ENCODE measurements around the gene SLC15A1.

The SLC15A1 gene

DNA sequence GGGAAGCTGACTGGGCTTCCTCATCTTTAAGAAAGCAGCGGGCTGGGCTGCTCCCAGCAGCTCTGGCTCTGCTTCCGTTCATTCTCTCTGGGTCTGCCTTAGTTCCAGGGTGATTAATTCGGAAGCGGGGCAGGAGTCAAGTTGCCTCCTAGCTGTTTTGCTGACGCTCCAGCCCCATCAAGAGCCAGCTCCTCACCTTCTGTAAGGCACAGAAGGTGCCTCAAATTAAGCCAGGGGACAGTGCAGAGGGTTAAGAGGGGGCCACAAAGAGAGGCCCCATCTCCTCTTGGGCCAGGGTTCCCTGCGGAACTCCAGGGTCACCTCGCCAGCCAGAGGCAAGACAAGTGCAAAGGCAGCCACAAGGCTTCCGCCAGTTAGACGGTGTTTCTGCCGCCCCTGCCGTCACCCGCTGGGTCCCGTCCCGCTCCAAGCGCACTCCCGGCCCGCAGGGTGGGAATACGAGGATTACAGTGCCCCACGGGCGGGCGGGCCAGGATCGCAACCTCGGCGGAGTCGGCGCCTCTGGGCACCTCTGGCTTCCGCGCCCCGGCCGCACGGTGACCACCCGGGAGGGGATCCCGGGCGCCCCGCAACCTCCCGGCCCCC, 508 bp downstream of the SLC15A1 start:
- DNase-seq (ENCODE audit: low read depth in 2 of 2): no peak

DNA sequence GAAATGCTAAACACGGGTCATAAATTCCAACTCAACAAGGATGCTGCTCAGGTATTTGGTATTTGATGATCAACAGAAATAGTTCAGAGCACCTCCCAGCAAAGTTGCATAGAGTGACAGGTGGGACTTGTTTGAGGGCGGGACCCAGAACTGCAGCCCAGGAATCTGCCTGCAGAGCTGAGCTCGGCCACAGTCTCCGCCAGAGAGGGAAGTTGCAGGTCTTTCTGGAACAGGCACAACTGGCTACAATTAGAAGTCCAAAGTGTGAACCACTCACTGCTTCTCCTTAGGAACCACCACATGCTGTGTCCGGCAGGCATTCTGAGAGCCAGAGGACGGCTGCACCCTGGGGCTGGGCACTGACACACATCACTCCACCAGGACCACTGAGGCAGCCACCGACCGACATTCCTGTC, 1.1 kb downstream of the SLC15A1 start:
- no peak for DNase-seq (ENCODE audit: low read depth in 2 of 2)

DNA sequence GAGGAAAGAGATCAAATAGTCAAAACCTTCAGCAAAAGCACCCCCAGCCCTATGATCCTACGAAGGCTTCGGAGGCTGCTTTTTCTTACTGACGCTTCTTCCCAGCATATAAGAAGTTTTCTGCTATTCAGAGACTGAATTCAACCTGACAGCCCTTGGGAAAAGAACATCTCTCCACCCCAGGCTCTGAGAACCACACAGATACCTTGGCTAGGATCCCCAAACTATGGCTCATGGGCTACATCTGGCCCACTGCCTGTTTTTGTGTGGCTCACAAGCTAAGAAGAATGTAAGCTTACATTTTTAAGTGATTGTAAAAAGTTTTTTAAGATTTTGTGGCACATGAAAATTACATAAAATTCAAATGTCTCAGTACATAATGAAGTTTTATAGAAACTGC, 3.0 kb downstream of the SLC15A1 start:
- peak in 1 of 2 experiments; percentile 33 for DNase-seq (ENCODE audit: low read depth in 2 of 2)

DNA sequence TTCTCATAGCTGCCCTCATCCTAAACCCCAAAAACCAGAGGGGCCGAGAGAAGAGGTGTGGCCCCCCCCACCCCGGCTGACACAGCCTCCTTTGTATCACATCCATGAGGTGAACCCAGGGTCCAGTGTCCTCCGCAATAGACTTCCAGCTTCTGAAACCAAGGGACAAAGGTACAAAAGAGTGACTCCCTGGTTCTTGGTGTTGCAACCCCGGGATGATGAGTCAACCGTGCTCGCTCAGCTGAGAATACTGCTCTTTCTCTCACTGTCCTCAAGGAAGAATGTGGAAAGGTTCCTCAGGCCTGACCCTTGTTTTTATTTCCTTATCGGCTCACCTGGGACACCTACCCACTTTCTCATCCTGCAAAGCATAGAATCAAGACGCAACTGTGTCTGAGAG, 5.5 kb downstream of the SLC15A1 start:
- no peak for DNase-seq (ENCODE audit: low read depth in 2 of 2)

DNA sequence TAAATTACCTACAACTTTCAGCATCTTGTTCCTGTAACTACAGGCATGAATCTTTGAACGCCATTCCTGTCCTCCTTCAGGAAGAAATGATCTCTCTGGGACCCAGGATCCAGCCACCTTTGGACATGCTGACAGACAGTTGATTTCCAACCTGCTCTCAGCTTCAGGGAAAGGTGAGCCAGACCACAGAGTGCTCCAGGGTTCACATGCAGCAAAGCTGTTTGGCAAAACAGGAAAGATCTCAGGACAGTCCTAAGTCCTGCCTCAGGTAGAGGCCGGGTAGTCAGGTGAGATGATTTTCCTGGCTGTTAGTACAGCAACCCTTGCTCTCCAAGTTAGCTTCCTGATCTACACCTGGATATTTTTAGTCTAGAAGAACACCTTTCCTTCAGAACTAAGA, 9.1 kb downstream of the SLC15A1 start:
- DNase-seq (ENCODE audit: low read depth in 2 of 2): no peak

DNA sequence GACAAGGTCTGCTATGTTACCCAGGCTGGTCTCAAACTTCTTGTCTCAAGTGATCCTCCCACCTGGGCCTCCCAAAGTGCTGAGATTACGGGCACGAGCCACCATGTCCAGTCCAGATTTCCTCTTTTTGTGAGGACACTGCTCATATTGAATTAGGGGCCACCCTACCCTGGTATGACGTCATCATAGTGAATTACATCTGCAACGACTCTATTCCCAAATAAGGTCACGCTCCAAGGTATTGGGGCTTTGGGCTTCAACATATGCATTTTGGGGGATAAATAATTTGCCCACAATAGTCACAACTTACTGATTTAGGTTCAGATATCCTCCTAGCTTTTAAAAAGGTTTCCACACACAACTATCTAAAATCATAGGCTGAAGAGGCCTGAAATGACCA, 9.5 kb downstream of the SLC15A1 start:
- DNase-seq (ENCODE audit: low read depth in 2 of 2): no peak

DNA sequence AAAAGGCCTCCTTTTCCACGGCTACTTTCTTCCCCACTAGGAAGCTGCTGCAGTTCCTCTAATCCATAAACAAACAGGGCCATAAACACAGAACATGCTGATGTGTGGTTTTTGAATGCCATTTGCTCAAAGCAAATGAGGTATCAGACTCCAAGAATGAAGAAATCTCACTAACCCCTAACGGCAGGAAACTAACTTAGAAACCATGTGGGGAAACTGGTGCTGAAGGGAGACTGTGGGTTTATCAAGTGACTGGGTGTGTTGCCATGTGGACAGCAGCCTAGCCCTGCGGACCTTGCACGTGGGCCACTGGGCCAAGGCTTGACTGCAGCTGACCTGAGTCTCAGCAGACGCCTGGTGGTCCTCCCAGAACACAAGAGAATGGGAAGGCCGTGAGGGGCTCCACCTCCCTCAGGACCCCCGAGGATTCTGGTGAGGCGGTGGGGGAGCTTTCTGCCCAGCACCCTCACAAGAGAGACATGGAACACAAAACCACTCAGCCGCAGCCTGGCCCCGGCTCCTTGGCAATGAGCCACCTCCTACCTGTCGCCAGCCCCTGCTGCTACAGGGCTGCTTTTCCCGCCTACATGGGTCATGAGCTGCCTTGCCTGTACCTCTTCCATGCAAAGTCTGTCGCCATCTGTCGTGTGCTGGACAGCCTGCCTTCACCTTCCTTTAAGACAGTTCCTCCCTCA, 10.6 kb downstream of the SLC15A1 start:
- DNase-seq (ENCODE audit: low read depth in 2 of 2): no peak

DNA sequence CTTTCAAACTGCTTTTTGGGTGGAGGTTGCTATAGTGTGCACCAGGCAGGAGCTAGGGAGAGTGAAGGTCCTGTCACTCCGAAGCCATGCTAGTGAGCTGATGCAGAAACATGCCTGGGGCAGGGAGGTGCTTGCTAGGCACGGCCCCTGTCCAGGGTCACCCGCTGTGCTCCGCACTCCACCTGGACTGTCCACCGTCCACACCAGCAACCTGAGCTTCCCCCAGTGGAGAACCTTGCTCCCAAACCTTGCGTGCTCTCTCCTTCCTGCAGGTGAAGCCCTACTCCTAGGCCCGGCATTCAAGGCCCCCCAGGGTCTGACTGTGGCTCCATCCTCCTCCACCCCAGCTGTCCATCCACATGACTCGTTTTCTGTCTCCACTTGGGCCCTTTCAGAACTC, 12.3 kb downstream of the SLC15A1 start:
- DNase-seq (ENCODE audit: low read depth in 2 of 2): no peak

DNA sequence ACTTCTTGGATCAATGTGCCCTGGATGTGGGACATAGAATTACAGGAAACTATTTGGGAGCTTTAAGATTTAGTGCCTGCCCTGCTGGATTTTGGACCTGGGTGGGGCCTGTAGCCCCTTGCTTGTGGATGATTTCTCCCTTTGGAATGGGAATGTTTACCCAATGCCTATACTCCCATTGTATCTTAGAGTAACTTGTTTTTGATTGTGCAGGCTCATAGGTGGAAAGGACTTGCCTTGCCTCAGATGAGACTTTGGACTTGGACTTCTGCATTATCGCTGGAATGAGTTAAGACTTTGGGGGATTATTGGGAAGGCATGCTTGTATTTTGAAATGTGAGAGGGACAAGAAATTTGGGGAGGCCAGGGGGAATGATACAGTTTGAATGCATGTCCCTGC, 13.5 kb downstream of the SLC15A1 start:
- no peak for DNase-seq (ENCODE audit: low read depth in 2 of 2)

DNA sequence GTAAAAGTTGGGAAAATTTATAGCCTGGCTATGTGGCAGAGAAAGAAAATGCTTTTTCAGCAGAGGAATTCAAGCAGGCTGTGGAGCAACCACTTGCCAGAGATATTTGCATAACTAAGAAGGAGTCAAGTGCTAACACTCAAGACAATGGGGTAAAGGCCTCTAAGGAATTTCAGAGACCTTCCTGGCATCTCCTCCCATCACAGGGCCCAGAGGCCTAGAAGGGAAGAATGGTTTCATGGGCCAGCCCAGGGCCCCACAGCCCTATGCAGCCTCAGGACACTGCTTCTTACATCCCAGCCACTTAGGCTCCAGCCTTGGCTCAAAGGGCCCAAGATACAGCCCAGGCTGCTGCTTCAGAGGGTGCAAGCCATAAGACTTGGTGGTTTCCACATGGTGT, 14.3 kb downstream of the SLC15A1 start:
- no peak for DNase-seq (ENCODE audit: low read depth in 2 of 2)

DNA sequence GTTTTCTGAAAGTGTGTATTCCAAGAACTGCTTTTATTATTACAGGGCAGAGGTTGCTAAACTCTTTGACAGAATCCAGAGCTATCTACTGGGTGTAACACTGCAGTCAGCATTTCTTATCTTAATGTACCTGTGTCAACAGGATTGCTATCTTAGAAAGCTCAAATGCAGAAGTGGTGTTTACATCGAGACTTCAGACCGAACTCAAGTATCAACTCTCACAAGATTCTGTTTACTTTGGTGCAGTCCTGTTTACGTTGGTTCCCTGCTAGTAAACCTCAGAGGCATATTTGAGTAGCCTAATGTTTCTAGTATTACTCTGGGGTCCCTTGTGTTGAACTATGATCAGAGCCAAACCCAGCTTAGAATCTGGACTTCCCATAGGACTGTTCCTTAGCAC, 20.5 kb downstream of the SLC15A1 start:
- no peak for DNase-seq (ENCODE audit: low read depth in 2 of 2)

DNA sequence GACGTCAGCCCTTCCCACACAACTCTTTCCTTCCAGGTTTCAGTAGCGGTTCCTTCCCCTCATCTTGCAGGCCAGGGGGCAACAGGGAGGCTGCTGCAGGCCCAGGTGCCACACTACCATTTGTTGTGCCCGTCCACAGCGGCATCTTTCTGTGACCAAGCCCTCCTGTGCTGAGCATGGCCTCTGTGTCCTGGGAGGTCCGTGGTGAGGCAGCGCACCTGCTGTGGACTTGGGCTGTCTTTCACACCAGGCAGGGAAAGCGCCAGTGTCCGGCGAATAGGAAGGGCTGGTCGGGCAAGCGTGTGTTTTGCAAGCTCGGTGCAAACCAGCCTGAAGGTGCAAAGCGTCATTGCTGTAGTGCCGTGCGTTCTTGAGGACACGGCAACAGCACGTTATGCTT, 21.4 kb downstream of the SLC15A1 start:
- DNase-seq (ENCODE audit: low read depth in 2 of 2): no peak

DNA sequence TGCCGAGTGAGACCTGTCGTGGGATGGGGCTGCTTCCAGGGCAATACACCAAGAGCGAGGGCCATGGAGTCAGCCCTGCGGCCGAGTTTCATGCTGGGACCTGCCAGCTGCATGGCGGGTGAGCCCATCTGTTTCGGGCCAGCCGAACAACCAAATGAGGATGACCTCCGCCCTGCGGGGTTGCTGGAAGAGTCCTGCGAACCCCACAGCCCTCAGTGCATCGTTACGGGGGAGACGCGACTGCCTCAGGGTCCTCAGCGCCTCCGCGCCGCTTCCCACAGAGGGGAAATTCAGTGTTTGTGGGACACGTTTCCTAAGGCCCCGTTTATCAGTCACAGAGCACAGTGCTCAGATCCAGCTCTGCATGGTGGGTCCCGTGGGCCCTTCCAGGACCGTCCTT, 22.0 kb downstream of the SLC15A1 start:
- DNase-seq (ENCODE audit: low read depth in 2 of 2): no peak

DNA sequence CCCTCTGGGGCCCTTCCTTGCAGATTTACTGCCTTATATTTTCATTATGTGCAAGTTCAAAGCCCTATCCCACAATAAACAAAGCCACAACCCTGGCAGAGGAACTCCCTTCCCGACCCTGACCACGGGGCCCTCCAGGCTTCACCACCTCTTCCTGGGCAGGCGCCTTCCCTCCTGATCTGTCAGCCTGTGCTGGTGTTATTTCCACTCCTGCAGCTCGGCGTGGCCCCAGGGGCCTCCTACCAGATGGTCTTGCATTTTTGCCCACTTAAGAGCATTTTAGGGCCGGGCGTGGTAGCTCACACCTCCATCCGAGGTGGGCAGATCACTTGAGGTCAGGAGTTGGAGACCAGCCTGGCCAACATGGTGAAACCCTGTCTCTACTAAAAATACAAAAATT, 22.8 kb downstream of the SLC15A1 start:
- DNase-seq (ENCODE audit: low read depth in 2 of 2): no peak

DNA sequence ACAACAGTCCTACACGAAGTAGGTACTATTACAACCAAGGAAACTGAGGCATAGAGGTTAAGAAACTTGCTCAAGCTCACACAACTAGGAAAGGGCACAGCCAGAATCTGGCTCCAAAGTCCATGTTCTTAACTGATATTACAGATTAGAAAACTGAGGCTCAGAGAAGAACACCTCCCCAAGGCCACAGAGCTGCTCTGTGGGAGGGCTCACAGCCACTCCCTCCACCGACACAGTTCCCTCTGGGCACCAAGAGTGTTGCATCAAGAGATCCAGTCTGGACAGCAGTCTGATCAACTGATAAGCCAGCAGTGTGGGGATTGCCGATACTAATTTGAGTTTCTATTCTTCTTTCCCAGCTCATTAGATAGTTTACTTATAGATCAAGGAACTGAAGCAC, 29.5 kb downstream of the SLC15A1 start:
- DNase-seq (ENCODE audit: low read depth in 2 of 2): no peak

DNA sequence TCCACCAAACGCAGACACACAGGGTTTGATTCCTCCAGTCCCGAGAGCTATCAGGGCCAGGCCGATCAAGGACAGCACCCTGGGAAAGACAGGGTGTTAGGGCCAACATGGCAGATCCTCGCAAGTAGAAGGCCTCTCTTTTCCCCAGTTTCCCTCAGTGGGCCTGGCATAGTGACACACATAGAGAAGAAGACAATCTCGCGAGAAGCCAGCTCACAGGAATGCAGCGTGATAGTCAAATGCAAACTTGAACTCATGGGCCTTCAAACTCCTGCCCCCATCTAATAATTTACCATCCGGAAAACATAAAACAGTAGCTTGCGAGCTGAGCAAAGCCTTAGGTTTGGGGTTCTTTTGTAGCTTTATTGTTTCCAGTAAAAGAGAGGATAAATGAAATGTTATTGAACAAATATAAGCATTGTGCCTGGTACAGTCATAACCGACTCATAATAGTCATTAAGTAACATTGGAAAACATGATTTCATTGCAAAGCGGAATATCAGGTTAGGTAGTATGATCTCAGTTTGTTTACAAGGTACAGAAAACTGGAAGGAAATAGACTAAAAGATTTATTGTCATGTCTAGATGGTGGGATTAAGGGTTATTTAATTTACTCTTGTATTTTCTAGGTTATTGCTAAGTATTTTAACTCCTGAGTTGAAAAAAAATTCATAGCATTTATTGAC, 30.5 kb downstream of the SLC15A1 start:
- no peak for DNase-seq (ENCODE audit: low read depth in 2 of 2)

DNA sequence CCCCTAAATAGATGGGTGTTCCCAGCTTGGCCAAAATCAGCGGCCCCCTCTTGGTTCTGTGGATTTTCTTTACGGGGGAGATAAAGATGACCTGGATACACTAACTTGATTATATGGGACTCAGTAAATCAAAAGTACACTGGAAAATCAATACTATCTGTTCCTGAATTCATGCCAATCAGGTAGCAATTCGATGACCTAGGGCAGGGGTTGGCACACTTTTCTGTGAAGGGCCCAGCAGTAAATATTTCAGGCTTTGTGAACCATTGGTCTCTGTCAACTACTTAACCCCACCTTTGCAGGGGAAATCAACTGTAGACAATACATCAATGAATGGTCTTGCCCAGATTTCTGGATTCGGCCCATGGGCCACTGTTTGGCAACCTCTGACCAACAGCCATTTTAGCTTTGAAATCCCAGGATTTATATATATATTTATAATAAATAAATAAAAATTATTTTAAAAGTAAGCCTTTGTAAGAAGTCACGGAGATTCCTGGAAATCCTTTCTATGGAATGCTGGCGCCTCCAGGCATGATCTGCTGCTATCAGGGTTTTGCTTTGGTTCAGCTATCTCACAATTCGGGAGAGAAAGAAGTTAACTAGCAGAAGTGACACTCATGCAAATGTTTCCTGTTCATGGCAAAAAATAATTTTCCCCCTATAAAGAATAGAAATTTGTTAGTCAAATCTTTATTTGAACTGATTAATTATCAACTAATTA, 32.8 kb downstream of the SLC15A1 start:
- no peak for DNase-seq (ENCODE audit: low read depth in 2 of 2)

DNA sequence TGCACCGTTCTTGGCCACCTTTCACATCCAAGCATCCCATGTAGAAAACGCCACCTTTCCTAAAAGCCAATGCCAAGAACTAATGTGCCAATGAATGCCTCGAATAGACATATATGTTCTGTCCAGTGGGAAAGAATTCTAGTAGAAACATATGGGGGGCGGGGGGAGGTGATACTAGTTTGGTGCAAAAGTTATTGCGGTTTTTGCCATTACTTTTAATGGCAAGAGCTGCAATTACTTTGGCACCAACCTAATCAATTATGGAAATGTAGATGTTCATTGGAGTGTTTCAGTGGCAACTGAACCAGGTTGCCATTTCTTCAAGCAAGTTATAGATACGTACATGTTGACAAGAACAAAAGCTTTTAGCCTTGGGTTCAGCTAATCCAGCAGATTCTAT, 34.6 kb downstream of the SLC15A1 start:
- DNase-seq (ENCODE audit: low read depth in 2 of 2): no peak

DNA sequence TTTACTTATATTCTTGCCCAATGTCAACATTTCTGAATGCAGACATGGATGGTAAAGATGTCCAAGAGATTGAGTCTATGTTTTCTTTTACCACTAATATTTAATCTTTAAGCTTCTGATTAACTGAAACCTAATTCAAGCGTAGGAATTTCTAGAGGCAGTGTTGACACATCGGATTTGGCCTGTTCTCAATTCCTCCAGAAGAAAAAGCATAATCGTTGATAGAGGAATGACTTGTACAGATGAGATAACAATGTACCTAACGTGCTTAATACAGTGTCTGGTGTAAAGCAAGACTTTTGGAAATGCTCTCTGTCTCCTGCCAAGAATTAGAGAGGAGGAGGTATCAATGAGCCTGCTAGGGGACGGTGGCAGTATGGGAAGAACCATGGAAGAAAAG, 35.2 kb downstream of the SLC15A1 start:
- DNase-seq (ENCODE audit: low read depth in 2 of 2): no peak

DNA sequence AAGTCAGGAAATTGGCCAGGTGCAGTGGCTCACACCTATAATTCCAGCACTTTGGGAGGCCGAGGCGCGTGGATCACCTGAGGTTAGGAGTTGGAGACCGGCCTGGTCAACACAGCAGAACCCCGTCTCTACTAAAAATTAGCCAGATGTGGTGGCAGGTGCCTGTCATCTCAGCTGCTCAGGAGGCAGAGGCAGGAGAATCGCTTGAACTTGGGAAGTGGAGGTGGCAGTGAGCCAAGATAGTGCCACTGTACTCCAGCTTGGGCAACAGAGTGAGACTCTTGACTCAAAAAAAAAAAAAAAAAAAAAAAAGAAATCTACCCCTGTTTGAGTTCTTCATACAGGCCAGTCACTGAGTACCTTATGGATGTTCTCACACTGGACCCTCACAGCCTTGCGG, 42.0 kb downstream of the SLC15A1 start:
- no peak for DNase-seq (ENCODE audit: low read depth in 2 of 2)

DNA sequence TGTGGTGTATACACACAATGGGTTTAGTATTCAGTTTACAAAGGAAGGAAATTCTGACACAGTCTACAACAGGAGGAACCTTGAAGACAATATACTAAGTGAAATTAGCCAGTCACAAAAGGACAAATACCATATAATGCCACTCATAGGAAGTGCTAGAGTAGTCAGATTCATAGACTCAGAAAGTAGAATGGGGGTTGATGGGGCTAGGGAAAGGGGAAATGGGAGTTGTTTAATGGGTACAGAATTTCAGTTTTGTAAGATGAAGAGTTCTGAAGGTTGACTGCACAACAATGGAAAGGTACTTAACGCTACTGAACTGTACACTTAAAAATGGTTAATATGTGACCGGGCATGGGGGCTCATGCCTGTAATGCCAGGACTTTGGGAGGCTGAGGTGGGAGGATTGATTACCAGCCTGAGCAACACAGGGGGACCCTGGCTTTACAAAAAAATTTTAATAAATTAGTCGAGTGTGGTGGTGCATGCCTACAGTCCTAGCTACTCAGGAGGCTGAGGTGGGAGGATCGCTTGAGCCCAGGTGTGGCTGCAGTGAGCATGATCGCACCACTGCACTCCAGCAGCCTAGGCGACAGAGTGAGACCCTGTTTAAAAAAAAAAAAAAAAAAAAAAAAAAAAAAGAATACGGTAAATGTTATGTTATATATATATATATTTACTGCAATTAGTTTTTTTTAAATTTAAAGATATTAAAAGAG, 45.0 kb downstream of the SLC15A1 start:
- DNase-seq (ENCODE audit: low read depth in 2 of 2): no peak

Data from fibroblast of skin of left quadriceps (primary cell).